Measurements from ENCODE around the gene MTHFD2L. TPM values are rescaled to one million over a fixed set of nuclear protein-coding genes. Genes with fewer than 3 reads are reported as not detected.
"Not testable (repeated sequence)": the region's sequence is repeated elsewhere in the genome, so short reads cannot be mapped to it uniquely, and the experiment has no call there.

The MTHFD2L gene
- total and polyA plus RNA-seq, 2 donors (not counting 3 experiments of a cell fraction or from before 2014, with no cell fraction given): 6.9 to 15.2 TPM

DNA sequence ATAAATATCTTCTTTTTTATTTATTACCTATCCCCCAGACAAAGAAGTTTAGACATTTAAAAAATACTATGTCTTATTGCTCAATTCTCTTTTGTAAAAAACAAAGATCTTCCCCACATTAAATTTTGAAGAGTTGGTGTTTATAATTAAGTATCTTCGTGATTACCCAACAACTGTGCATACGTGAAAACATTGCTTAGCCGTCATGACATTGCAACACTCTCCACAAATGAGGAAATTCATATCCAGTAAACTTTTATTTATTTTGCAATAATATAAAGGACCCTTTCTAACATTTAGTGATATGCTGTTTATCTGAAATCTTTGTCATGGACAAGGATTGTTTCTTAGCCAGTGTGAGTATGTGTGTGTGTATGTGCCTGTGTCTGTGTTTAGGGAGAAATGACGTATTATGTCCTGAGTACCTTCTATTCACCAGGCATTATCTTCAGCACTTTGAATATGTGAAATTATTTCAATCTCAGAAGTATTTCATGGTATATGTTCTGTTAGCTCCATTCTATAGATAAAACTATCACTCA is 180.9 kb downstream of the MTHFD2L start:
- no peak overlapping the region for H3K4me3 ChIP-seq (replicated peaks in 1 of 3; ENCODE audit: insufficient read depth in 1 of 3, low read depth in 1 of 3, low read length in 3 of 3)
- BruUV-seq (replicated peaks): no TSS peak
- H3K4me2 ChIP-seq (ENCODE audit: insufficient read depth, low read length): no peak overlapping the region
- intact Hi-C loops (cut with micrococcal nuclease): no loop called here
- dilution Hi-C loops (cut with MboI; ENCODE audit: extremely low pct_ligation_motif_present, low sequenced_read_pairs): no loop called here
- TF ChIP-seq GATA2 (IDR thresholded peaks at IDR 0.05; ENCODE audit: insufficient read depth, insufficient read length, low read depth, low read length) (no peak), FOS (IDR thresholded peaks at IDR 0.05; ENCODE audit: borderline replicate concordance, insufficient read depth, low read length) (no peak)
- H3K27me3 ChIP-seq (ENCODE audit: control insufficient read depth in 2 of 2, insufficient read depth in 2 of 2, low read length in 2 of 2): no peaks in the 10 kb centered on the region
- no peaks in the 10 kb centered on the region for H3K4me1 ChIP-seq (ENCODE audit: control insufficient read depth, extremely low read depth, insufficient read depth, low read length)
- no peak for FAIRE-seq
- no peak overlapping the region for H2AFZ ChIP-seq (ENCODE audit: low read depth, low read length)
- H3K9me1 ChIP-seq (replicated peaks; ENCODE audit: control insufficient read depth, extremely low read depth, insufficient read depth, low read length): no peaks in the 10 kb centered on the region
- H3K79me2 ChIP-seq (ENCODE audit: control insufficient read depth, insufficient read depth, low read length): no peaks in the 10 kb centered on the region
- H3K36me3 ChIP-seq (ENCODE audit: control insufficient read depth in 2 of 2, extremely low read depth in 1 of 2, insufficient read depth in 2 of 2, low read length in 2 of 2): no peaks in the 10 kb centered on the region
- no peak overlapping the region for H3K27ac ChIP-seq (ENCODE audit: insufficient read depth, low read depth, low read length)
- DNase-seq (ENCODE audit: low read depth, low spot score): no peak
- no peaks in the 10 kb centered on the region for H3K9me3 ChIP-seq (replicated peaks; ENCODE audit: control insufficient read depth, insufficient read depth, low read length)
- ChIA-PET CTCF (interaction anchor here (0.7 to 2.7 kb wide), 5 partner anchors 8 to 193 kb away, joined by 3 to 9 read pairs (median 7); no protein-coding TSS in a partner anchor), POLR2A (no interaction called here)
- no peak overlapping the region for H3K9ac ChIP-seq (replicated peaks; ENCODE audit: extremely low read depth, insufficient read depth, low read length)
- no peaks in the 10 kb centered on the region for H4K20me1 ChIP-seq (replicated peaks; ENCODE audit: control insufficient read depth, extremely low read depth, insufficient read depth, low read length)

DNA sequence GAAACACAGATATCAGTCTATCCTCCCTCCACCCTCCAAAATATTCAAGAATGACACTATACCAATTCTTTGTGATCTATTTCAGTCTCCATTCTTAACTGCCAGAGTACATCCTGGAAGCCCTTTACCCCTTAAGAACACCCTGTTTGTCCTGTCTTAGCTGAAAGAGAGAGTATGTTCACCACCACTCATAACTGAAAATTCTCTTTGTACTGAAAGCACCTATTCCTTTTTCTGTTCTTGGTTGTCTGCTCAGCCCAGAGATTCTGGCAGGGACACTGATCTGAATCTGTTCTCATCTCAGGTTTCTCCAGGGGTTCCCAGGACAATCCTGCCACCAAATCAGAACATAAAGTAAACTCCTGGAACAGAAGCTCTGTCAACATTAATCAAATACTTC is 181.6 kb downstream of the MTHFD2L start:
- no peak overlapping the region for H3K9ac ChIP-seq (replicated peaks; ENCODE audit: extremely low read depth, insufficient read depth, low read length)
- dilution Hi-C loops (cut with MboI; ENCODE audit: extremely low pct_ligation_motif_present, low sequenced_read_pairs): no loop called here

GRCh38 chr4:74340421-74340820 is 182.5 kb downstream of the MTHFD2L start:
- H3K4me2 ChIP-seq (ENCODE audit: insufficient read depth, low read length); DNase-seq (ENCODE audit: low read depth, low spot score); H3K79me2 ChIP-seq (ENCODE audit: control insufficient read depth, insufficient read depth, low read length); BruUV-seq (replicated peaks); H2AFZ ChIP-seq (ENCODE audit: low read depth, low read length); H3K27ac ChIP-seq (ENCODE audit: insufficient read depth, low read depth, low read length); POLR2A ChIA-PET; H3K36me3 ChIP-seq (ENCODE audit: control insufficient read depth in 2 of 2, extremely low read depth in 1 of 2, insufficient read depth in 2 of 2, low read length in 2 of 2); H3K27me3 ChIP-seq (ENCODE audit: control insufficient read depth in 2 of 2, insufficient read depth in 2 of 2, low read length in 2 of 2); H3K9me1 ChIP-seq (replicated peaks; ENCODE audit: control insufficient read depth, extremely low read depth, insufficient read depth, low read length); H3K9ac ChIP-seq (replicated peaks; ENCODE audit: extremely low read depth, insufficient read depth, low read length); intact Hi-C loops (cut with micrococcal nuclease); CTCF ChIA-PET; dilution Hi-C loops (cut with MboI; ENCODE audit: extremely low pct_ligation_motif_present, low sequenced_read_pairs); H3K4me3 ChIP-seq (replicated peaks in 1 of 3; ENCODE audit: insufficient read depth in 1 of 3, low read depth in 1 of 3, low read length in 3 of 3); H3K4me1 ChIP-seq (ENCODE audit: control insufficient read depth, extremely low read depth, insufficient read depth, low read length); H3K9me3 ChIP-seq (replicated peaks; ENCODE audit: control insufficient read depth, insufficient read depth, low read length); H4K20me1 ChIP-seq (replicated peaks; ENCODE audit: control insufficient read depth, extremely low read depth, insufficient read depth, low read length): not testable (repeated sequence)
- FAIRE-seq: peak; percentile 64

More for the DNA sequence above, 181.6 kb downstream of the MTHFD2L start:
- Histone ChIP-seq H2AFZ (ENCODE audit: low read depth, low read length) (no peak overlapping the region), H3K27me3 (ENCODE audit: control insufficient read depth in 2 of 2, insufficient read depth in 2 of 2, low read length in 2 of 2) (no peaks in the 10 kb centered on the region), H3K4me1 (ENCODE audit: control insufficient read depth, extremely low read depth, insufficient read depth, low read length) (no peaks in the 10 kb centered on the region), H3K36me3 (ENCODE audit: control insufficient read depth in 2 of 2, extremely low read depth in 1 of 2, insufficient read depth in 2 of 2, low read length in 2 of 2) (no peaks in the 10 kb centered on the region), H3K9me1 (replicated peaks; ENCODE audit: control insufficient read depth, extremely low read depth, insufficient read depth, low read length) (no peaks in the 10 kb centered on the region), H3K9me3 (replicated peaks; ENCODE audit: control insufficient read depth, insufficient read depth, low read length) (peaks cover 2% of the 10 kb centered on the region), H4K20me1 (replicated peaks; ENCODE audit: control insufficient read depth, extremely low read depth, insufficient read depth, low read length) (no peaks in the 10 kb centered on the region), H3K4me3 (replicated peaks in 1 of 3; ENCODE audit: insufficient read depth in 1 of 3, low read depth in 1 of 3, low read length in 3 of 3) (no peak overlapping the region), H3K4me2 (ENCODE audit: insufficient read depth, low read length) (no peak overlapping the region), H3K27ac (ENCODE audit: insufficient read depth, low read depth, low read length) (no peak overlapping the region), H3K79me2 (ENCODE audit: control insufficient read depth, insufficient read depth, low read length) (no peaks in the 10 kb centered on the region)
- POLR2A ChIA-PET: no interaction called here
- TF ChIP-seq FOS (IDR thresholded peaks at IDR 0.05; ENCODE audit: borderline replicate concordance, insufficient read depth, low read length) (no peak), POLR2AphosphoS5 (IDR thresholded peaks at IDR 0.05; ENCODE audit: insufficient read depth, low read depth, low read length) (no peak), JUN (IDR thresholded peaks at IDR 0.05; ENCODE audit: borderline replicate concordance, insufficient read depth, insufficient read length, low read depth) (no peak), EZH2 (IDR thresholded peaks at IDR 0.05; ENCODE audit: borderline replicate concordance, low read depth, low read length, severe bottlenecking) (no peak), MYC (IDR thresholded peaks at IDR 0.05; ENCODE audit: low read depth, low read length) (no peak), POLR2A (IDR thresholded peaks at IDR 0.05; ENCODE audit: low read depth, low read length) (no peak), GATA2 (IDR thresholded peaks at IDR 0.05; ENCODE audit: insufficient read depth, insufficient read length, low read depth, low read length) (no peak), MAX (IDR thresholded peaks at IDR 0.05; ENCODE audit: insufficient read depth, insufficient read length) (no peak)
- TF ChIP-seq, protein P1, sequence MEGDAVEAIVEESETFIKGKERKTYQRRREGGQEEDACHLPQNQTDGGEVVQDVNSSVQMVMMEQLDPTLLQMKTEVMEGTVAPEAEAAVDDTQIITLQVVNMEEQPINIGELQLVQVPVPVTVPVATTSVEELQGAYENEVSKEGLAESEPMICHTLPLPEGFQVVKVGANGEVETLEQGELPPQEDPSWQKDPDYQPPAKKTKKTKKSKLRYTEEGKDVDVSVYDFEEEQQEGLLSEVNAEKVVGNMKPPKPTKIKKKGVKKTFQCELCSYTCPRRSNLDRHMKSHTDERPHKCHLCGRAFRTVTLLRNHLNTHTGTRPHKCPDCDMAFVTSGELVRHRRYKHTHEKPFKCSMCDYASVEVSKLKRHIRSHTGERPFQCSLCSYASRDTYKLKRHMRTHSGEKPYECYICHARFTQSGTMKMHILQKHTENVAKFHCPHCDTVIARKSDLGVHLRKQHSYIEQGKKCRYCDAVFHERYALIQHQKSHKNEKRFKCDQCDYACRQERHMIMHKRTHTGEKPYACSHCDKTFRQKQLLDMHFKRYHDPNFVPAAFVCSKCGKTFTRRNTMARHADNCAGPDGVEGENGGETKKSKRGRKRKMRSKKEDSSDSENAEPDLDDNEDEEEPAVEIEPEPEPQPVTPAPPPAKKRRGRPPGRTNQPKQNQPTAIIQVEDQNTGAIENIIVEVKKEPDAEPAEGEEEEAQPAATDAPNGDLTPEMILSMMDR (IDR thresholded peaks at IDR 0.05; ENCODE audit: extremely low read depth in 1 of 2, insufficient read depth in 1 of 2, low read depth in 1 of 2, low read length in 2 of 2): no peak
- CTCF ChIA-PET: no interaction called here
- DNase-seq (ENCODE audit: low read depth, low spot score) (no peak), FAIRE-seq (no peak)
- intact Hi-C loops (cut with micrococcal nuclease): no loop called here
- BruUV-seq (replicated peaks): no TSS peak
